WTC11 (cell line): ENCODE measurements around the gene SMG9.

Experiments
- CREM ChIP-seq: sonication (generic); formaldehyde crosslinking; IDR thresholded peaks from 2 replicates; pipeline ENCODE4 v1.8.1; 2022; ENCODE audit warnings: mild to moderate bottlenecking, missing genetic modification reagents, moderate library complexity
- SMAD4 ChIP-seq: sonication (generic); formaldehyde crosslinking; IDR thresholded peaks from 2 replicates; pipeline ENCODE4 v1.8.0; 2022; ENCODE audit warnings: mild to moderate bottlenecking, missing genetic modification reagents
- TP53 ChIP-seq: sonication (generic); formaldehyde crosslinking; IDR thresholded peaks from 2 replicates; pipeline ENCODE4 v1.8.1; 2023; ENCODE audit warnings: mild to moderate bottlenecking, missing genetic modification reagents
- TF ChIP-seq, protein P1 (sequence below): fragments of 200-600 bp; IDR thresholded peaks from 2 replicates; pipeline ENCODE4 v1.8.0; 2022; ENCODE audit warnings: antibody characterized with exemption
- TF ChIP-seq, protein P2 (sequence below): sonication (generic); formaldehyde crosslinking; IDR thresholded peaks from 2 replicates; pipeline ENCODE4 v1.8.0; 2022; ENCODE audit warnings: mild to moderate bottlenecking, missing genetic modification reagents

DNA sequence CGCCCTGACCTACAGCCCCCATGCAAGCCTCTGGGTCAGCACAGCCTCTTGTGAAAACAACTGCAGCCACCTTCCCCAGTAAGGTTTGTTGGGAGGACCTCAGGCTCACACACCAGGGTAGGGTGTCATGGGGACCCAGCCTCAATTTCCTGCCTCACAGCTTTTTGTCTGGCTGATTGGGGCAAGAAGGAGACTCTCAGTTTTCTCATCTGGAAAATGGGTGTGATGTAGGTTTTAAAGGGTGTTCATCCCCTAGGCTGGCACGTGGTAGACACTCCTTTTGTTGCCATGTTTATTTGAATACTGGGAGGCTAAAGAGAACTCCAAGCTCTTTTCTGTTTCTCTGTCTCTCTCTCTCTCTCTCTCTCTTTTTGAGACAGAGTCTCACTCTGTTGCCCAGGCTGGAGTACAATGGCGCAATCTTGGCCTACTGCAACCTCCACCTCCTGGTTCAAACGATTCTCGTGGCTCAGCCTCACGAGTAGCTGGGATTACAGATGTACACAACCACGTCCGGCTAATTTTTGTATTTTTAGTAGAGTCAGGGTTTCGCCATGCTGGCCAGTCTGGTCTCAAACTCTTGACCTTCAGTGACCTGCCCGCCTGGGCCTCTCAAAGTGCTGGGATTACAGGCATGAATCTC is 66.6 kb downstream of the SMG9 start:
- TF ChIP-seq, protein P1, sequence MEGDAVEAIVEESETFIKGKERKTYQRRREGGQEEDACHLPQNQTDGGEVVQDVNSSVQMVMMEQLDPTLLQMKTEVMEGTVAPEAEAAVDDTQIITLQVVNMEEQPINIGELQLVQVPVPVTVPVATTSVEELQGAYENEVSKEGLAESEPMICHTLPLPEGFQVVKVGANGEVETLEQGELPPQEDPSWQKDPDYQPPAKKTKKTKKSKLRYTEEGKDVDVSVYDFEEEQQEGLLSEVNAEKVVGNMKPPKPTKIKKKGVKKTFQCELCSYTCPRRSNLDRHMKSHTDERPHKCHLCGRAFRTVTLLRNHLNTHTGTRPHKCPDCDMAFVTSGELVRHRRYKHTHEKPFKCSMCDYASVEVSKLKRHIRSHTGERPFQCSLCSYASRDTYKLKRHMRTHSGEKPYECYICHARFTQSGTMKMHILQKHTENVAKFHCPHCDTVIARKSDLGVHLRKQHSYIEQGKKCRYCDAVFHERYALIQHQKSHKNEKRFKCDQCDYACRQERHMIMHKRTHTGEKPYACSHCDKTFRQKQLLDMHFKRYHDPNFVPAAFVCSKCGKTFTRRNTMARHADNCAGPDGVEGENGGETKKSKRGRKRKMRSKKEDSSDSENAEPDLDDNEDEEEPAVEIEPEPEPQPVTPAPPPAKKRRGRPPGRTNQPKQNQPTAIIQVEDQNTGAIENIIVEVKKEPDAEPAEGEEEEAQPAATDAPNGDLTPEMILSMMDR: no peak
- TF ChIP-seq SMAD4 (CRISPR knock-in tag) (no peak), TP53 (no peak), CREM (no peak)
- TF ChIP-seq, protein P2, sequence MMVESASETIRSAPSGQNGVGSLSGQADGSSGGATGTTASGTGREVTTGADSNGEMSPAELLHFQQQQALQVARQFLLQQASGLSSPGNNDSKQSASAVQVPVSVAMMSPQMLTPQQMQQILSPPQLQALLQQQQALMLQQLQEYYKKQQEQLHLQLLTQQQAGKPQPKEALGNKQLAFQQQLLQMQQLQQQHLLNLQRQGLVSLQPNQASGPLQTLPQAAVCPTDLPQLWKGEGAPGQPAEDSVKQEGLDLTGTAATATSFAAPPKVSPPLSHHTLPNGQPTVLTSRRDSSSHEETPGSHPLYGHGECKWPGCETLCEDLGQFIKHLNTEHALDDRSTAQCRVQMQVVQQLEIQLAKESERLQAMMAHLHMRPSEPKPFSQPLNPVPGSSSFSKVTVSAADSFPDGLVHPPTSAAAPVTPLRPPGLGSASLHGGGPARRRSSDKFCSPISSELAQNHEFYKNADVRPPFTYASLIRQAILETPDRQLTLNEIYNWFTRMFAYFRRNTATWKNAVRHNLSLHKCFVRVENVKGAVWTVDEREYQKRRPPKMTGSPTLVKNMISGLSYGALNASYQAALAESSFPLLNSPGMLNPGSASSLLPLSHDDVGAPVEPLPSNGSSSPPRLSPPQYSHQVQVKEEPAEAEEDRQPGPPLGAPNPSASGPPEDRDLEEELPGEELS (CRISPR knock-in tag): no peak
